Measurements from ENCODE around the gene KCNN3. TPM values are rescaled to one million over a fixed set of nuclear protein-coding genes. Genes with fewer than 3 reads are reported as not detected.

Gene KCNN3
- total and polyA plus RNA-seq, 2 of the 8 experiments (the other 6 are each of a cell fraction or from before 2014, with no cell fraction given): 2.8 to 3.7 TPM

DNA sequence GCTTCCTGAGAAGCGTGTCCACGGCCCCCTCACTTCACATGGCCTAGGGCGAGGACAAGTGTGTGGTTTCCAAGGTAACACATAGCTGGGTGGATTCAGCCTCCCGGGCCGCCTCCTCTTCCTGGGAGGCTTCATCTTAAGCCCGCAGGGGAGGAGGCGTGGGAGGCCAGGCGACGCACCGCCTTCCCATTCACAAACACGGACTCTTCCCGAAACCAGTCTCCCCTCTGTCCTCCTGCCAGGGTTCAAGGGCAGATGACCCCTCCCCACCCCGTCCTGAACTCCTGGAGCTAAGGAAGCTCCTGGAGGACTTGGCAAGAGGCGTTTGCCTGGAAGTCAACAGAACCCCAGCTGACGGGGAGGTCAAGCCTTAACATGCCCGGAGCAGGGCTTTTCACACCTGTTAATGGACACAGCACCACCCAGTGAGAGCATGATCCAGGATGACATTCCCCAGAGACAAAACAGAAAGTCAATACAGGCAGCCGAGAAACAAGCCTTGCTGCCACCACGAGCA lies 56.7 kb downstream of the KCNN3 start:
- Histone ChIP-seq H3K18ac (ENCODE audit: extremely low read depth, low read length) (no peak overlapping the region), H2BK120ac (replicated peaks; ENCODE audit: low read depth, low read length) (peak overlapping the region; percentile 59), H4K5ac (ENCODE audit: insufficient read length, low read depth, low read length) (peak overlapping the region; percentile 45), H3K23ac (ENCODE audit: insufficient read length) (no peak overlapping the region), H3K79me1 (ENCODE audit: low read depth, low read length) (no peaks in the 10 kb centered on the region), H3K27me3 (replicated peaks in 1 of 4; ENCODE audit: control insufficient read depth in 3 of 4, extremely low read depth in 1 of 4, insufficient read depth in 3 of 4, low read length in 3 of 4) (0 out of 7 replicates have a peak, but pooled peaks cover 0 to 2% (median 0%) of the 10 kb centered on the region in 4 experiments), H4K8ac (ENCODE audit: extremely low read depth, insufficient read depth, low read length) (peak overlapping the region; percentile 88), H3K23me2 (ENCODE audit: low read depth, low read length) (no peaks in the 10 kb centered on the region), H3K9ac (replicated peaks in 1 of 4; ENCODE audit: extremely low read depth in 1 of 4, low read depth in 3 of 4, low read length in 3 of 4) (no peak overlapping the region), H3K4me2 (ENCODE audit: insufficient read depth in 1 of 2, low read depth in 2 of 2, low read length in 2 of 2) (no peak overlapping the region), H2BK20ac (ENCODE audit: low read length) (no peak overlapping the region), H4K91ac (replicated peaks; ENCODE audit: insufficient read length, low read length) (peak overlapping the region; percentile 89), H3K9me3 (ENCODE audit: insufficient read depth in 2 of 2, low read depth in 1 of 2, low read length in 1 of 2) (no peaks in the 10 kb centered on the region), H4K20me1 (replicated peaks in 1 of 2; ENCODE audit: control insufficient read depth in 1 of 2, insufficient read depth in 2 of 2, low read length in 2 of 2) (no peaks in the 10 kb centered on the region), H2BK12ac (ENCODE audit: low read depth, low read length) (no peak overlapping the region), H3K4ac (replicated peaks; ENCODE audit: insufficient read length, low read depth, low read length) (no peak overlapping the region), H3K14ac (ENCODE audit: insufficient read length) (no peak overlapping the region), H3K4me1 (replicated peaks in 1 of 4; ENCODE audit: control insufficient read depth in 3 of 4, insufficient read depth in 4 of 4, low read length in 3 of 4) (peaks cover 0 to 19% (median 12%) of the 10 kb centered on the region in 4 experiments; a peak in 5 of 7 replicates), H2AFZ (ENCODE audit: low read length) (no peak overlapping the region), H3K36me3 (ENCODE audit: control insufficient read depth in 2 of 4, insufficient read depth in 4 of 4, low read length in 3 of 4) (no peaks in the 10 kb centered on the region), H3K79me2 (ENCODE audit: control insufficient read depth in 1 of 2, insufficient read depth in 2 of 2, low read length in 2 of 2) (no peaks in the 10 kb centered on the region), H2AK5ac (ENCODE audit: low read depth, low read length) (no peak overlapping the region), H2BK5ac (ENCODE audit: low read depth, low read length) (peak overlapping the region; percentile 80; the same call in 1 of the 2 replicates), H2BK15ac (ENCODE audit: low read length) (no peak overlapping the region), H3K56ac (replicated peaks; ENCODE audit: insufficient read length, low read depth, low read length) (no peak overlapping the region), H3K27ac (ENCODE audit: low read depth, low read length) (no peak overlapping the region), H3K4me3 (ENCODE audit: extremely low read depth in 1 of 4, insufficient read depth in 2 of 4, low read depth in 3 of 4, low read length in 4 of 4) (no peak overlapping the region)
- WGBS, 2 experiments (ENCODE audit: extremely low coverage in 1 of 2, insufficient coverage in 1 of 2, insufficient read length in 1 of 2, insufficient replicate concordance in 2 of 2, low coverage in 1 of 2, low lambda C conversion rate in 2 of 2, missing lambda C conversion rate in 1 of 2): 82% methylated on average over 18 of the region's 18 CpGs; no CpG with 5 or more reads in 1 of the 2 experiments
- CTCF ChIA-PET (ENCODE audit: partially characterized antibody): interaction anchor here (0.7 to 2.0 kb wide), 13 partner anchors 9 to 238 kb away, joined by 3 to 8 read pairs (median 4); partner anchors contain the start of gene ADAM15
- POLR2A ChIA-PET (ENCODE audit: partially characterized antibody): no interaction called here
- no peak for FAIRE-seq
- TF ChIP-seq, protein P1, sequence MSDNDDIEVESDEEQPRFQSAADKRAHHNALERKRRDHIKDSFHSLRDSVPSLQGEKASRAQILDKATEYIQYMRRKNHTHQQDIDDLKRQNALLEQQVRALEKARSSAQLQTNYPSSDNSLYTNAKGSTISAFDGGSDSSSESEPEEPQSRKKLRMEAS (IDR thresholded peaks at IDR 0.05): 0 out of 2 replicates have a peak, but pooled peaks have one; percentile 33
- TF ChIP-seq CBX5 (IDR thresholded peaks at IDR 0.05; ENCODE audit: low read depth, low read length) (no peak), PHF8 (conservative IDR thresholded peaks at IDR 0.05; ENCODE audit: low read depth, low read length) (no peak), NRF1 (IDR thresholded peaks at IDR 0.05; ENCODE audit: low read depth, low read length) (no peak), RBBP5 (IDR thresholded peaks at IDR 0.05; ENCODE audit: borderline replicate concordance, low read depth, low read length) (no peak)
- no peak for DNase-seq (ENCODE audit: low read depth in 1 of 2, low spot score in 2 of 2)
